HG03135 (cell line): ENCODE results near the gene ADD3.
"Not testable (repeated sequence)": the region's sequence is repeated elsewhere in the genome, so short reads cannot be mapped to it uniquely, and the experiment has no call there.

Source experiments
- ATAC-seq: cut with Tn5 transposase; IDR thresholded peaks from one replicate; pipeline ENCODE4 v1.9.1; 2021; ENCODE audit warnings: mild to moderate bottlenecking, moderate library complexity; ENCODE audit not compliant: unreplicated experiment

Gene ADD3

GRCh38 chr10:110032801-110033700 is 25.3 kb downstream of the ADD3 start:
- ATAC-seq = no peak

GRCh38 chr10:110033701-110034235 is 26.0 kb downstream of the ADD3 start:
- ATAC-seq = no peak

- ATAC-seq = no peak
Measured at GRCh38 chr10:110034596-110034995, 26.8 kb downstream of the ADD3 start.

- ATAC-seq = no peak
Measured at GRCh38 chr10:110035070-110035921, 27.5 kb downstream of the ADD3 start.

GRCh38 chr10:110036640-110037039 is 28.9 kb downstream of the ADD3 start:
- ATAC-seq = peak; percentile 85

- ATAC-seq = no peak
Measured at GRCh38 chr10:110039254-110039653, 31.5 kb downstream of the ADD3 start.

- no peak for ATAC-seq
Measured at GRCh38 chr10:110040108-110040507, 32.3 kb downstream of the ADD3 start.

- ATAC-seq = no peak
Measured at GRCh38 chr10:110040767-110041478, 33.1 kb downstream of the ADD3 start.

- ATAC-seq = no peak
Measured at GRCh38 chr10:110041479-110041829, 33.7 kb downstream of the ADD3 start.

GRCh38 chr10:110042181-110042580 is 34.4 kb downstream of the ADD3 start:
- ATAC-seq = no peak

- no peak for ATAC-seq
Measured at GRCh38 chr10:110042891-110043290, 35.1 kb downstream of the ADD3 start.

- ATAC-seq = no peak
Measured at GRCh38 chr10:110044681-110045080, 36.9 kb downstream of the ADD3 start.

GRCh38 chr10:110045772-110046171 is 38.0 kb downstream of the ADD3 start:
- no peak for ATAC-seq

GRCh38 chr10:110048145-110048544 is 40.4 kb downstream of the ADD3 start:
- ATAC-seq = not testable (repeated sequence)

GRCh38 chr10:110048781-110049180 is 41.0 kb downstream of the ADD3 start:
- no peak for ATAC-seq

GRCh38 chr10:110049889-110050591 is 42.3 kb downstream of the ADD3 start:
- not testable (repeated sequence) for ATAC-seq

GRCh38 chr10:110051487-110051886 is 43.7 kb downstream of the ADD3 start:
- no peak for ATAC-seq

- ATAC-seq = no peak
Measured at GRCh38 chr10:110052916-110053315, 45.1 kb downstream of the ADD3 start.

GRCh38 chr10:110056822-110057221 is 49.0 kb downstream of the ADD3 start:
- ATAC-seq = no peak

GRCh38 chr10:110057456-110057855 is 49.7 kb downstream of the ADD3 start:
- ATAC-seq = no peak
